Heart left ventricle (tissue), 16 donors: Measurements from ENCODE around the gene GPX7. TPM values are rescaled to one million over a fixed set of nuclear protein-coding genes. Genes with fewer than 3 reads are reported as not detected.

Experiments used
- ATAC-seq, 4 donors: fragments of 200-7000 bp; cut with Tn5 transposase; one replicate each; pipeline ENCODE4 v1.9.1; 2020 to 2022; ENCODE audit warnings: moderate library complexity in 4 of 4, mild to moderate bottlenecking in 3 of 4, moderate number of reproducible peaks in 1 of 4
- DNase-seq, 5 donors: peaks; one replicate each; pipeline ENCODE4 v3.0.0-alpha.2; 2020
- H3K27ac ChIP-seq, 12 donors: fragments of 200-600 bp; sonication (generic) in 4 of 12; one replicate each; pipeline versions ENCODE4 v1.5.0 to v1.8.0; 2016 to 2022; ENCODE audit warnings: mild to moderate bottlenecking in 2 of 12
- H3K27me3 ChIP-seq, 9 donors: fragments of 200-600 bp; sonication (generic) in 2 of 9; one replicate each; pipeline versions ENCODE4 v1.5.1 to v1.8.0; 2016 to 2022; ENCODE audit warnings: mild to moderate bottlenecking in 3 of 9
- H3K36me3 ChIP-seq, 9 donors: fragments of 200-600 bp; sonication (generic) in 2 of 9; one replicate each; pipeline versions ENCODE4 v1.5.0 to v1.8.0; 2018 to 2022; ENCODE audit warnings: mild to moderate bottlenecking in 2 of 9
- H3K4me1 ChIP-seq, 12 donors: fragments of 200-600 bp; sonication (generic) in 4 of 12; one replicate each; pipeline versions ENCODE4 v1.5.0 to v1.8.0; 2016 to 2022; ENCODE audit warnings: mild to moderate bottlenecking in 3 of 12
- H3K4me3 ChIP-seq, 12 donors: fragments of 200-600 bp; sonication (generic) in 4 of 12; one replicate each; pipeline versions ENCODE4 v1.5.0 to v1.8.0; 2017 to 2022; ENCODE audit warnings: mild to moderate bottlenecking in 9 of 12, moderate library complexity in 4 of 12
- H3K9me3 ChIP-seq, 12 donors: fragments of 200-600 bp; sonication (generic) in 4 of 12; one replicate each; pipeline versions ENCODE4 v1.5.0 to v1.8.0; 2016 to 2022; ENCODE audit warnings: mild to moderate bottlenecking in 1 of 12
- CTCF ChIP-seq, 12 donors: fragments of 200-600 bp; sonication (generic) in 4 of 12; IDR thresholded peaks; one replicate each; pipeline versions ENCODE4 v1.5.0 to v1.8.0; 2018 to 2022; ENCODE audit warnings: antibody characterized with exemption in 12 of 12, mild to moderate bottlenecking in 5 of 12
- POLR2A ChIP-seq, 2 donors: fragments of 450-650 bp; IDR thresholded peaks; one replicate each; pipeline ENCODE4 v1.6.1; 2017; ENCODE audit warnings: antibody characterized with exemption in 2 of 2, mild to moderate bottlenecking in 2 of 2, moderate library complexity in 2 of 2
- WGBS, 4 donors: extraction: QIAGEN DNeasy Blood & Tissue Kit in 2 of 4; methylation state at CpG; one replicate each; pipeline versions ENCODE4 v1.1.5 to v1.1.7; 2013 to 2018; 5-methylcytosine and 5-hydroxymethylcytosine counted together
- intact Hi-C, 10 donors: fragments of 100-400 bp; cut with DNase I; formaldehyde crosslinking; loops; one replicate each; pipeline versions ENCODE4 v1.11.1 to v1.14.2; 2022
- polyA plus RNA-seq, 2 donors: library from polyadenylated mRNA; stranded (reverse); fragments of 200-250 nt; gene quantifications; one replicate each; pipeline ENCODE4 v1.2.3, GENCODE V29; 2013
- total RNA-seq, 9 donors: library from RNA; depleted of rRNA in 2 of 9; stranded (reverse); fragments of >200 nt in 2 of 9; fragmentation: NEBNext Ultra II Directional in 3 of 9; extraction: Animal tissue kit (Norgen Biotek cat#: 25700) in 3 of 9; gene quantifications; one replicate each; pipeline versions ENCODE4 v1.1.0 to v1.2.4, GENCODE V29; 2016 to 2023
- donor health status: ischemic (EF 13 %, LVEDD 7.1; RV severe dilation, severe dysfunction).
- donor health status: healthy with polysubstance abuse.
- donor health status: DM: no; HTN: yes; CAD: no.
- donor health status: DM: no; HTN: no; CAD: no.
- donor health status: ischemic (EF 25% LVEDD 6.9; RV normal size, moderate dysfunction).
- donor health status: ischemic (EF 25% LVEDD 5.7; RV mildly dilated, moderate dysfunction).
- donor health status: healthy.
- donor health status: DM: yes; HTN: yes; CAD: no.
- donor health status: ischemic (EF 35%, LVEDD 5.7; RV mildly dilated, moderate dysfunction).
- donor health status: nonischemic (EF 11% LVEDD 7.7; RV severe dilation, severe dysfunction).
- donor health status: DM: yes; HTN: yes; CAD: no.
- donor health status: PGD.
- donor health status: ischemic (EF 29% LVEDD 5.4; RV normal size, mild dysfunction).
- donor health status: nonischemic (EF 23%, LVEDD 6.1; RV moderate dilation, normal function).

GPX7 gene
- total and polyA plus RNA-seq, 11 donors, result 5.8 to 20.5 (median 8.4) TPM

DNA sequence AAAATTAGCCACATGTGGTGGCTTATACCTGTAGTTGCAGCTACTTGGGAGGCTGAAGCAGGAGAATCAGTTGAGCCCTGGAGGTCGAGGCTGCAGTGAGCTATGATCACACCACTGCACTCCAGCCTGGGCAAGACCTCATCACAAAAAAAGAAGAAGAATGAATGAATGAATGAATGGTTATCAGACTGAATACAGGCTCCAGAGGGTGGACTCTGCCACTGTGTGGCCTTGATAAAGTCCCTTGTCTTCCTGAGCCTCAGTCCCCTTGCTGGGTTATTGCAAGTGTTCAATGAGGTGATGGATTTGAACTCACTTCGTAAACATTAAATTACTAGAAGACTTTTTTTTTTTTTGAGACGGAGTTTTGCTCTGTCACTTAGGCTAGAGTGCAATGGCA, 55.5 kb downstream of the GPX7 start:
- Histone ChIP-seq H3K27me3 (no peaks in the 10 kb centered on the region), H3K9me3 (no peaks in the 10 kb centered on the region), H3K36me3 (no peaks in the 10 kb centered on the region), H3K27ac (no peak overlapping the region), H3K4me1 (no peaks in the 10 kb centered on the region), H3K4me3 (no peak overlapping the region)
- WGBS, 4 donors, result 94 to 98% (median 96%) methylated on average over 3 of the region's 3 CpGs
- ATAC-seq, result no peak
- TF ChIP-seq POLR2A (IDR thresholded peaks at IDR 0.05) (no peak), CTCF (IDR thresholded peaks at IDR 0.05) (no peak)
- intact Hi-C loops, result no loop called here
- DNase-seq, result no peak

Other genes with a start within 250 kb of the GPX7 start
- 10 to 100 TPM; 12.8 to 25.2 (median 16.7) TPM for gene CC2D1B, start 236.2 kb upstream of the GPX7 start, total RNA-seq
- 10 to 100 TPM; 12.3 to 25.9 TPM for gene CC2D1B, start 236.2 kb upstream of the GPX7 start, polyA plus RNA-seq
- gene ORC1, start 197.9 kb upstream of the GPX7 start, total RNA-seq, result 1 to 10 TPM in 1 of 9 donors, under 1 TPM in 5, not detected in 3; 0.09 to 1.4 (median 0.16) TPM
- under 1 TPM in 1 of 2 donors, not detected in 1; 0.35 TPM for gene ORC1, start 197.9 kb upstream of the GPX7 start, polyA plus RNA-seq
- gene PRPF38A, start 197.8 kb upstream of the GPX7 start, total RNA-seq, result 10 to 100 TPM in 8 of 9 donors, 1 to 10 TPM in 1; 6.6 to 24.7 (median 16.6) TPM
- 10 to 100 TPM in 1 of 2 donors, 1 to 10 TPM in 1; 6.2 to 16.0 TPM for gene PRPF38A, start 197.8 kb upstream of the GPX7 start, polyA plus RNA-seq
- gene TUT4, start 49.3 kb upstream of the GPX7 start, total RNA-seq, result 10 to 100 TPM; 23.7 to 43.8 (median 31.5) TPM
- 10 to 100 TPM; 14.8 to 21.4 TPM for gene TUT4, start 49.3 kb upstream of the GPX7 start, polyA plus RNA-seq
- under 1 TPM in 1 of 9 donors, not detected in 8; 0.64 TPM for gene SHISAL2A, start 30.8 kb downstream of the GPX7 start, total RNA-seq
- under 1 TPM in 1 of 2 donors, not detected in 1; 0.08 TPM for gene SHISAL2A, start 30.8 kb downstream of the GPX7 start, polyA plus RNA-seq
- 10 to 100 TPM; 10.6 to 19.5 (median 16.3) TPM for gene COA7, start 96.0 kb downstream of the GPX7 start, total RNA-seq
- gene COA7, start 96.0 kb downstream of the GPX7 start, polyA plus RNA-seq, result 10 to 100 TPM in 1 of 2 donors, 1 to 10 TPM in 1; 6.4 to 19.3 TPM
- gene ZYG11B, start 124.1 kb downstream of the GPX7 start, total RNA-seq, result 10 to 100 TPM; 45.8 to 85.4 (median 72.4) TPM
- gene ZYG11B, start 124.1 kb downstream of the GPX7 start, polyA plus RNA-seq, result 10 to 100 TPM; 16.6 to 28.6 TPM
- under 1 TPM in 2 of 9 donors, not detected in 7; 0.06 to 0.09 TPM for gene ZYG11A, start 240.4 kb downstream of the GPX7 start, total RNA-seq
- not detected for gene ZYG11A, start 240.4 kb downstream of the GPX7 start, polyA plus RNA-seq